ENCODE data around the gene MS4A6A.

GRCh38 chr11:60183591-60184205 is 815 bp upstream of the MS4A6A start:
- TF ChIP-seq CTCF (IDR thresholded peaks at IDR 0.05) (no peak), ZFX (IDR thresholded peaks at IDR 0.05; ENCODE audit: borderline replicate concordance) (no peak)
